ENCODE data around the gene IPMK.

- TF ChIP-seq, protein P1, sequence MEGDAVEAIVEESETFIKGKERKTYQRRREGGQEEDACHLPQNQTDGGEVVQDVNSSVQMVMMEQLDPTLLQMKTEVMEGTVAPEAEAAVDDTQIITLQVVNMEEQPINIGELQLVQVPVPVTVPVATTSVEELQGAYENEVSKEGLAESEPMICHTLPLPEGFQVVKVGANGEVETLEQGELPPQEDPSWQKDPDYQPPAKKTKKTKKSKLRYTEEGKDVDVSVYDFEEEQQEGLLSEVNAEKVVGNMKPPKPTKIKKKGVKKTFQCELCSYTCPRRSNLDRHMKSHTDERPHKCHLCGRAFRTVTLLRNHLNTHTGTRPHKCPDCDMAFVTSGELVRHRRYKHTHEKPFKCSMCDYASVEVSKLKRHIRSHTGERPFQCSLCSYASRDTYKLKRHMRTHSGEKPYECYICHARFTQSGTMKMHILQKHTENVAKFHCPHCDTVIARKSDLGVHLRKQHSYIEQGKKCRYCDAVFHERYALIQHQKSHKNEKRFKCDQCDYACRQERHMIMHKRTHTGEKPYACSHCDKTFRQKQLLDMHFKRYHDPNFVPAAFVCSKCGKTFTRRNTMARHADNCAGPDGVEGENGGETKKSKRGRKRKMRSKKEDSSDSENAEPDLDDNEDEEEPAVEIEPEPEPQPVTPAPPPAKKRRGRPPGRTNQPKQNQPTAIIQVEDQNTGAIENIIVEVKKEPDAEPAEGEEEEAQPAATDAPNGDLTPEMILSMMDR (IDR thresholded peaks at IDR 0.05), result no peak
- TF ChIP-seq POLR2AphosphoS5 (IDR thresholded peaks at IDR 0.05) (no peak), POLR2A (IDR thresholded peaks at IDR 0.05; ENCODE audit: low read depth) (no peak)
Measured at GRCh38 chr10:58184120-58184670, 83.5 kb downstream of the IPMK start.

All from esophagus muscularis mucosa (tissue), 3 donors.